ENCODE results near the gene ADGRA3. TPM values are rescaled to one million over a fixed set of nuclear protein-coding genes. Genes with fewer than 3 reads are reported as not detected.

The ADGRA3 gene
- total RNA-seq, 1 experiment from 2014 or later, result 41.2 TPM

- intact Hi-C loops (cut with micrococcal nuclease; ENCODE audit: unreplicated experiment), result no loop called here
- BruUV-seq (replicated peaks), result no TSS peak
- DNase-seq (ENCODE audit: low read depth, low spot score) (no peak), ATAC-seq (no peak)
- H3K4me3 ChIP-seq (ENCODE audit: low read depth in 2 of 2, low read length in 2 of 2), result no peak overlapping the region
- peaks cover 24% of the 10 kb centered on the region for H3K4me1 ChIP-seq (ENCODE audit: control insufficient read depth, insufficient read depth, low read length)
- H3K36me3 ChIP-seq (ENCODE audit: control insufficient read depth, insufficient read depth, low read length), result no peaks in the 10 kb centered on the region
- CTCF ChIA-PET, result no interaction called here
- no peaks in the 10 kb centered on the region for H3K9me3 ChIP-seq (ENCODE audit: control insufficient read depth, insufficient read depth, low read depth, low read length)
- H3K27ac ChIP-seq (ENCODE audit: low read length), result peak overlapping the region; percentile 29; the same call in 1 of the 2 replicates
- POLR2A ChIA-PET, result no interaction called here
- no peaks in the 10 kb centered on the region for H3K27me3 ChIP-seq (ENCODE audit: control insufficient read depth, insufficient read depth, low read length)
- no peak for TF ChIP-seq POLR2AphosphoS5 (IDR thresholded peaks at IDR 0.05; ENCODE audit: low read depth, low read length)
- TF ChIP-seq REST (IDR thresholded peaks at IDR 0.05; ENCODE audit: insufficient read depth in 1 of 2, low read depth in 2 of 2, low read length in 1 of 2), result no peak
- TF ChIP-seq SIN3A (IDR thresholded peaks at IDR 0.05; ENCODE audit: borderline replicate concordance, insufficient read depth, low read depth, low read length), result no peak
- TF ChIP-seq CTCF (IDR thresholded peaks at IDR 0.05), result no peak
- no peak for TF ChIP-seq TCF7L2 (IDR thresholded peaks at IDR 0.05; ENCODE audit: low read depth, low read length)
- in situ Hi-C loops (cut with HindIII; ENCODE audit: low pct_unique_long_range_greater_than_20kb, low sequenced_read_pairs), result no loop called here
Observed at GRCh38 chr4:22500128-22500611, 15.7 kb downstream of the ADGRA3 start.

- POLR2A ChIA-PET, result no interaction called here
- TF ChIP-seq TCF7L2 (IDR thresholded peaks at IDR 0.05; ENCODE audit: low read depth, low read length), result no peak
- TF ChIP-seq POLR2AphosphoS5 (IDR thresholded peaks at IDR 0.05; ENCODE audit: low read depth, low read length), result no peak
- no peak for TF ChIP-seq SIN3A (IDR thresholded peaks at IDR 0.05; ENCODE audit: borderline replicate concordance, insufficient read depth, low read depth, low read length)
- TF ChIP-seq CTCF (IDR thresholded peaks at IDR 0.05), result no peak
- TF ChIP-seq REST (IDR thresholded peaks at IDR 0.05; ENCODE audit: insufficient read depth in 1 of 2, low read depth in 2 of 2, low read length in 1 of 2), result no peak
- no peak for ATAC-seq
- intact Hi-C loops (cut with micrococcal nuclease; ENCODE audit: unreplicated experiment), result no loop called here
- Histone ChIP-seq H3K9me3 (ENCODE audit: control insufficient read depth, insufficient read depth, low read depth, low read length) (no peaks in the 10 kb centered on the region), H3K27ac (ENCODE audit: low read length) (no peak overlapping the region), H3K4me1 (ENCODE audit: control insufficient read depth, insufficient read depth, low read length) (peaks cover 24% of the 10 kb centered on the region), H3K4me3 (ENCODE audit: low read depth in 2 of 2, low read length in 2 of 2) (no peak overlapping the region), H3K27me3 (ENCODE audit: control insufficient read depth, insufficient read depth, low read length) (no peaks in the 10 kb centered on the region), H3K36me3 (ENCODE audit: control insufficient read depth, insufficient read depth, low read length) (no peaks in the 10 kb centered on the region)
- in situ Hi-C loops (cut with HindIII; ENCODE audit: low pct_unique_long_range_greater_than_20kb, low sequenced_read_pairs), result no loop called here
- CTCF ChIA-PET, result no interaction called here
- no peak for DNase-seq (ENCODE audit: low read depth, low spot score)
- no TSS peak for BruUV-seq (replicated peaks)
Observed at GRCh38 chr4:22498866-22499265, 17.0 kb downstream of the ADGRA3 start.
